ENCODE results near the gene GPC5.

GRCh38 chr13:92221916-92222315, 823.5 kb downstream of the GPC5 start:
- TF ChIP-seq CTCF (IDR thresholded peaks at IDR 0.05), result no peak
- no peak for TF ChIP-seq EZH2 (IDR thresholded peaks at IDR 0.05)
- no peak for TF ChIP-seq EZH2phosphoT487 (IDR thresholded peaks at IDR 0.05)
